GM12891 (cell line): ENCODE measurements around the gene GPATCH11.

ENCODE experiments used
- POLR2A ChIP-seq: IDR thresholded peaks from 2 replicates; pipeline ENCODE4 v1.6.1; 2011; ENCODE audit warnings: low read depth, low read length, control low read depth
- POLR2AphosphoS5 ChIP-seq: IDR thresholded peaks from 2 replicates; pipeline ENCODE4 v1.6.1; 2011; ENCODE audit warnings: low read depth, low read length, control low read depth

DNA sequence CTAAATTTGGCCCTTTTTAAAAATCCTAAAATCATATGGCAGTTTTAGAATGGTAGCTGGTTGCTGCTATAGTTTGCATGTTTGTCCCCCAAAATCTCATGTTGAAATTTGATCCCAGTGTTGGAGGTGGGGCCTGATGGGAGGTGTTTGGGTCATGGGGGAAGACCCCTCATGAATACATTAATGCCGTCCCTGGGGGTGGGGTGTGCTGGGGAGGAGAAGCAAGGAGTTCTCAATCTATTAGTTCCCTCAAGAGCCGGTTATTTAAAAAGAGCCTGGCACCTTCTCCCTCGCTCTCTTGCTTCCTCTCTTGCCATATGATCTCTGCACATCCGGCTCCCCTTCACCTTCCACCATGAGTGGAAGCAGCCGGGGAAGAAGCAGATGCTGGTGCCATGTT, 20.8 kb downstream of the GPATCH11 start:
- TF ChIP-seq POLR2A (no peak), POLR2AphosphoS5 (no peak)
